Activated CD8-positive, alpha-beta memory T cell treated with anti-CD3 and anti-CD28 coated beads, Interleukin-2, amount 10 ng/mL, durations not matched to agents 7 days and 5 days (primary cell): ENCODE data around the gene LTA4H. TPM values are rescaled to one million over a fixed set of nuclear protein-coding genes. Genes with fewer than 3 reads are reported as not detected.

Source experiments
- ATAC-seq: fragments of 150-1000 bp; cut with Tn5 transposase; one replicate; pipeline ENCODE4 v1.10.0; 2021; ENCODE audit warnings: moderate library complexity
- CTCF ChIA-PET: fragments of 350-600 bp; sonication (Branson Sonifier 250); formaldehyde crosslinking; loops from one replicate; lab custom pipeline; 2021; ENCODE audit warnings: antibody characterized with exemption; lab: Charles Lee
- DNase-seq: peaks from one replicate; pipeline ENCODE4 v3.0.0-alpha.2; 2020
- H3K27ac Mint-ChIP-seq: one replicate; pipeline ENCODE4 v1.8.0; 2021; ENCODE audit warnings: mild to moderate bottlenecking, mixed read lengths
- H3K27me3 Mint-ChIP-seq: one replicate; pipeline ENCODE4 v1.8.0; 2021; ENCODE audit warnings: mixed read lengths
- H3K36me3 Mint-ChIP-seq: one replicate; pipeline ENCODE4 v1.8.0; 2021; ENCODE audit warnings: mild to moderate bottlenecking, mixed read lengths
- H3K4me1 Mint-ChIP-seq: one replicate; pipeline ENCODE4 v1.8.0; 2021; ENCODE audit warnings: mixed read lengths
- H3K4me3 Mint-ChIP-seq: one replicate; pipeline ENCODE4 v1.8.0; 2021; ENCODE audit warnings: mild to moderate bottlenecking, moderate library complexity, mixed read lengths
- H3K9me3 Mint-ChIP-seq: one replicate; pipeline ENCODE4 v1.8.0; 2022; ENCODE audit warnings: low read depth, mixed read lengths
- total RNA-seq, 2 experiments: library from RNA; stranded (reverse); gene quantifications; one replicate each; pipeline ENCODE4 v1.2.3, GENCODE V29; 2021

The LTA4H gene
- total RNA-seq: 10 to 100 TPM; 42.4 to 52.9 TPM

GRCh38 chr12:96035283-96036236 lies at the start of gene LTA4H:
Gene LTA4H, minus strand, starts transcription at chr12:96035587. Its CDS starts 68 bp downstream, at chr12:96035519.
- Mint-ChIP-seq H3K9me3 (no peaks in the 10 kb centered on the region), H3K36me3 (no peaks in the 10 kb centered on the region), H3K4me3 (no peak within 1 kb of the TSS), H3K27me3 (no peaks in the 10 kb centered on the region), H3K27ac (no peak within 1 kb of the TSS), H3K4me1 (peaks cover 8% of the 10 kb centered on the region)
- DNase-seq: peak; percentile 98
- ATAC-seq: peak; percentile 94
- CTCF ChIA-PET: interaction anchor here (0.5 to 1.4 kb wide), 11 partner anchors 9 to 882 kb away, joined by 3 to 4 read pairs (median 3); partner anchors contain the start of genes AMDHD1 and CFAP54

GRCh38 chr12:96084624-96085023 lies 49.2 kb upstream of the LTA4H start:
- Mint-ChIP-seq H3K4me1 (peaks cover 2% of the 10 kb centered on the region), H3K36me3 (peaks cover 5% of the 10 kb centered on the region), H3K9me3 (peaks cover 13% of the 10 kb centered on the region), H3K27me3 (no peaks in the 10 kb centered on the region), H3K27ac (no peak overlapping the region), H3K4me3 (no peak overlapping the region)
- CTCF ChIA-PET: no interaction called here
- no peak for DNase-seq
- ATAC-seq: no peak

DNA sequence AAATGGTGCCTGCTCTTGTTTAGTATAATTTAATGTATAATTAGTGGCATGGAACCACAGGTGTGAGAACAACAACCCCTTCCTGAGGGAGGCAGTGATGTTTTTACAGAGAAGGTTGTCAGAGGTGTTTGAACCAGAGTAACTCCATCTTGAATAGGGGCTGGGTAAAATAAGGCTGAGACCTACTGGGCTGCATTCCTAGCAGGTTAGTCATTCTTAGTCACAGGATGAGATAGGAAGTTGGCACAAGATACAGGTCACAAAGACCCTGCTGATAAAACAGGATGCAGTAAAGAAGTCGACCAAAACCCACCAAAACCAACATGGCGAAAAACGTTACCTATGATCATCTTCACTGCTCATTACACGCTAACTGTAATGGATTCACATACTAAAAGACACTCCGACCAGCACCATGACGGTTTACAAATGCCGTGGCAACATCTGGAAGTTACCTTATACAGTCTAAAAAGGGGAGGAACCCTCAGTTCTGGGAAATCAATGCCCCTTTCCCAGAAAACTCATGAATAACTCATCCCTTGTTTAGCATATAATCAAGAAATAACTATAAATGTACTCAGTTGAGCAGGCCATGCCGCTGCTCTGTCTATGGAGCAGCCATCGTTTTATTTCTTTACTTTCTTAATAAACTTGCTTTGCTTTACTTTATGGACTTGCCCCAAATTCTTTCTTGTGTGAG lies 47.8 kb upstream of the LTA4H start:
- H3K9me3 Mint-ChIP-seq: peaks cover 11% of the 10 kb centered on the region
- CTCF ChIA-PET: interaction anchor here (0.6 kb wide), 1 partner anchor 85 kb away, joined by 7 read pairs; no protein-coding TSS in a partner anchor
- no peak overlapping the region for H3K4me3 Mint-ChIP-seq
- H3K27ac Mint-ChIP-seq: no peak overlapping the region
- H3K36me3 Mint-ChIP-seq: peaks cover 5% of the 10 kb centered on the region
- H3K4me1 Mint-ChIP-seq: peaks cover 2% of the 10 kb centered on the region
- DNase-seq (no peak), ATAC-seq (no peak)
- H3K27me3 Mint-ChIP-seq: no peaks in the 10 kb centered on the region

DNA sequence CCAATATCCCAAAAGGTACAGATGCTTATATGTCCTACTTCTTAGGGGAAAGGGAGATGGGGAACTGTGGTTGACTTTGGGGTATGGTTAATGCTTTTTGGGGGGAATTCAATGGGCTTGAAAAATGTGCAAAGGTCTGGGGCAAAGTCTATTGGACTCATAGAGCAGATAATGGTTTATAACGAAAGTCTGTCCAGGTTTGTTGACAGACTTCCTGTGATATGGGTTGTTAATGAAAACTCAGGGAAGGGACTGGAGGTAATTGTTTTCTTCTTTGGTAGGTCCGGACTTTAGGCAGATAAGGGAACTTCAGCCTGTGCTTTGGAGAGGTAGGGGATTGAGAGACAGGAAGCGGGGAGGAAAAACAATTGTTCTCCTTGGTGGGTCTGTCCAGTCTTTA lies 46.2 kb upstream of the LTA4H start:
- CTCF ChIA-PET: no interaction called here
- Mint-ChIP-seq H3K4me3 (no peak overlapping the region), H3K27me3 (peaks cover 4% of the 10 kb centered on the region), H3K4me1 (peaks cover 2% of the 10 kb centered on the region), H3K9me3 (peaks cover 9% of the 10 kb centered on the region), H3K36me3 (peaks cover 5% of the 10 kb centered on the region), H3K27ac (no peak overlapping the region)
- ATAC-seq (no peak), DNase-seq (no peak)

DNA sequence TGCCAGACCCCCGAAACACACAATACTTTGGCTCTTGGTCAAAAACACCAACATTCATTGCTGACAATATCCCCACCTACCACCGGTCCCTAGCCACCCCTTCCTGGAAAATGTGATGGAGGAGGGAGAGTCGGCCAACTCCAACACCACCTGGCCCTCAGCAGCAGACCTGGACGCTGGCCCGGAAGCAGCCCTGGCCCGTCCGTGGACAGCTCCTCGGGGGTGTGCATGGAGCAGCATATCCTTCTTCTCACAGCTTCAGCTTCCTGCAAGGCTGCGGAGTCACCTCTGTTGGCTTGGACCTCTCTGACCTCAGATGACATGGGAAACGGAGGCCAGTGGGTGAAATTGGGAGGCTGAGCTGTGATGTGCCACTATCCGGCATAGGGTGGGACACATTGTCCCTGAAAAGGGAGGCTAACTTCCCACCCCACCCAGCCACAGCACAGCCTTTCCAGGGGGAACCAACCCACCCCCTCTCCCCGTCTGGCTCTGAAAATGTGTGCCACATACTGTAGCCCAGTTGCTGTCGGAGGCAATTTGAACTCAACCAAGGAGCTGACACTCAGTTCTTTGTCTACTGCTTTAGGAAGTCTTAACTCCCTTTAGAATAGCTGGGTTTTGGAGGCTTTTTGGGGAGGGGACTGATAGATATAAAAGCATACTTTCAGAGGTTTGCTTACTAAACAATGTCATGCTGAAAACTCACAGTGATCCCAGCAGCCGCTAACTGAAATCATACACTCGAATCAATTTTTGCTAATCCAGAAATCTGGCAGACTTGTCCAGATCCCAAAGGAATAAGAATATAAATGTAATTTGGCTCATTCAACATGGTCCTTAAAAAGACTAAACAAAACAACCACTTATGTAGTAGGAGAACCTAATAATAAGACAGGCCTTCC lies 43.1 kb upstream of the LTA4H start:
- H3K27ac Mint-ChIP-seq: no peak overlapping the region
- no peak overlapping the region for H3K4me3 Mint-ChIP-seq
- no peaks in the 10 kb centered on the region for H3K9me3 Mint-ChIP-seq
- no peaks in the 10 kb centered on the region for H3K36me3 Mint-ChIP-seq
- peaks cover 4% of the 10 kb centered on the region for H3K4me1 Mint-ChIP-seq
- no peak for ATAC-seq
- H3K27me3 Mint-ChIP-seq: peaks cover 19% of the 10 kb centered on the region
- CTCF ChIA-PET: no interaction called here
- no peak for DNase-seq

- Mint-ChIP-seq H3K27me3 (peaks cover 25% of the 10 kb centered on the region), H3K4me3 (no peak overlapping the region), H3K9me3 (no peaks in the 10 kb centered on the region), H3K36me3 (no peaks in the 10 kb centered on the region), H3K27ac (no peak overlapping the region), H3K4me1 (peaks cover 8% of the 10 kb centered on the region)
- ATAC-seq: no peak
- CTCF ChIA-PET: interaction anchor here (1.2 kb wide), 1 partner anchor 439 kb away, joined by 3 read pairs; no protein-coding TSS in a partner anchor
- no peak for DNase-seq
Observed at GRCh38 chr12:96077081-96077480, 41.7 kb upstream of the LTA4H start.

- H3K27me3 Mint-ChIP-seq: peaks cover 25% of the 10 kb centered on the region
- no peak overlapping the region for H3K27ac Mint-ChIP-seq
- no peak for ATAC-seq
- no peaks in the 10 kb centered on the region for H3K9me3 Mint-ChIP-seq
- CTCF ChIA-PET: interaction anchor here (0.7 kb wide), 1 partner anchor 17 kb away, joined by 4 read pairs; no protein-coding TSS in a partner anchor
- H3K4me3 Mint-ChIP-seq: no peak overlapping the region
- H3K36me3 Mint-ChIP-seq: no peaks in the 10 kb centered on the region
- peaks cover 14% of the 10 kb centered on the region for H3K4me1 Mint-ChIP-seq
- DNase-seq: no peak
Observed at GRCh38 chr12:96075560-96075959, 40.2 kb upstream of the LTA4H start.

GRCh38 chr12:96073346-96074330 lies 38.3 kb upstream of the LTA4H start:
- CTCF ChIA-PET: interaction anchor here (0.8 kb wide), 1 partner anchor 163 kb away, joined by 3 read pairs; no protein-coding TSS in a partner anchor
- H3K9me3 Mint-ChIP-seq: no peaks in the 10 kb centered on the region
- H3K4me3 Mint-ChIP-seq: no peak overlapping the region
- DNase-seq (no peak), ATAC-seq (no peak)
- H3K27ac Mint-ChIP-seq: no peak overlapping the region
- H3K4me1 Mint-ChIP-seq: peaks cover 14% of the 10 kb centered on the region
- H3K36me3 Mint-ChIP-seq: no peaks in the 10 kb centered on the region
- peaks cover 25% of the 10 kb centered on the region for H3K27me3 Mint-ChIP-seq

DNA sequence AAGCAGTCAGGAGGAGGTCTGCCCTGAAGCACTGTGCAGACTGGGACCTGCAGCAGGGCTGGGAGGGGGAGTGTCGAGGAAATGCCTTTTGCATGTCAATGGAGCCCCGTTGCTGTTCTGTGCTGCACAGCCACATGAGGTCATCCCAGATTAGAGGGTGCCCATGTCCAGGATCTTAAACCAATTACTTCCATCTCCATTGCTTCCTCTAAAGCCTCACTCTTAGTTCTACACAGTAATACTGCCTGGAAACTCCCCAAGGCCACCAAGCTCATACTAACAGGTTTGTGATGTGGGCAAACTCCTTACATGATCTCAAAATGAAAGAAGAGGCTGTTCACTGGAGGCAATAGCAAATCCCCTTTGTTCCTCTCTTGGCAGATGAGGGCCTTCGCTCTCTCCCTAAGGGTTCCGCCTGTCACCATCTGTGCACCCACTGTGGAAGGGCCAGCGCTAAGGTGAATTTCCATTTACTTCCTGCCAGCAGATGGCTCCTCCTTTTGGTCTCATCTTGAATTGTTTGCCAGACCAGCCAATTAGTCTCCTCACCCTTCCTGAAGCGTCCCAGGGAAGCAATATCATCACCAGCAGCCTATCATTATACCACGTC lies 35.4 kb upstream of the LTA4H start:
- ATAC-seq (no peak), DNase-seq (no peak)
- Mint-ChIP-seq H3K4me3 (no peak overlapping the region), H3K36me3 (no peaks in the 10 kb centered on the region), H3K9me3 (no peaks in the 10 kb centered on the region), H3K27ac (no peak overlapping the region), H3K4me1 (peaks cover 14% of the 10 kb centered on the region), H3K27me3 (peaks cover 17% of the 10 kb centered on the region)
- CTCF ChIA-PET: no interaction called here

DNA sequence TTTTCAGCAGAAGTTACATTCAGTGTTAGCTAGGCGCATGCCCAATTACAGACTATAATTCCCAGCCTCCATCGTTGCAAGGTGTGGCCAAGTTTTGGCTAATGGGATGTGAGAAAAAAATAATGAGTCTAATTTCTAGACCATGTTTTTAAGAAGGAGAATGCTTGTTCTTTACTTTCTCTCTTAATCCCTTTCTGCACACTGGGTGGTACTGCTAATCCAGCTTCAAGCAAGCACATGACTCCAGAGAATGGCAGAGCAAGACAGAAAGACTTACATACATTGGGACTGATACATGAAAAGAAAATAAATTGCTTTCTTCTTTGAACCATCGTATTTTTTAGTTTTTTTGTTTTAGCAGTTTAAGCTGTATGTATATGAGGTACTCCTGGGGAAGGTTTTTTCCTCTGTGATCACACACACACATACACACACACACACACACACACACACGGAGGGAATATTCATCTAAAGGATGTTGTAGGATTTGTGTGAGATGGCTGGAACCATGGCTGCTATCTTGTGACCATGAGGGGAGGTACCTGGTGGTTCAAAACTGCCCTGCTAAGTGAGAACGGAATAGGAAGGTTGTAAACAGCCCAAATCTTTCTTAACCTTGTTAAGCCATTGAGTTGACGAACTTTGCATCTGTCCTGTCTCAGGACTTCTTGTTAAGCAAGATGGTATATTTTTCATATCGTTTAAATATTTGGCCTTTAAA lies 34.3 kb upstream of the LTA4H start:
- ATAC-seq: no peak
- peaks cover 11% of the 10 kb centered on the region for H3K27me3 Mint-ChIP-seq
- peaks cover 16% of the 10 kb centered on the region for H3K4me1 Mint-ChIP-seq
- no peak overlapping the region for H3K4me3 Mint-ChIP-seq
- H3K27ac Mint-ChIP-seq: no peak overlapping the region
- H3K9me3 Mint-ChIP-seq: no peaks in the 10 kb centered on the region
- DNase-seq: no peak
- CTCF ChIA-PET: interaction anchor here (4.3 to 6.7 kb wide), 2 partner anchors 143 to 448 kb away, joined by 22 to 92 read pairs; no protein-coding TSS in a partner anchor
- no peaks in the 10 kb centered on the region for H3K36me3 Mint-ChIP-seq

DNA sequence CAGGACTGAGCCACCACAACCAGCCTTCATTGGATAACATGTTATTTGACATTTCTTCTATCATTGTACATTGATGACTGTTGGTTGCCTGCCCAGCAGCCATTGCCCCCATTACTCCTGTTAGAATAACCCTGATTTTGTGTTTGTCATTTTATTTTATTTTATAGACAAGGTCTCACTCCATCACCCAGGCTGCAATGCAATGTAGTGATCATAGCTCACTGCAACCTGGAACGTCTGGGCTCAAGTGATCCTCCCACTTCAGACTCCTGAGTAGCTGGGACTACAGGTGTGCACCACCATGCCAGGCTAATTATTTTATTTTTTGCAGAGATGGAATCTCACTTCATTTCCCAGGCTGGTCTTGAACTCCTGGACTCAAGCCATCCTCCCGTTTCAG lies 33.2 kb upstream of the LTA4H start:
- H3K4me1 Mint-ChIP-seq: peaks cover 23% of the 10 kb centered on the region
- no peak for DNase-seq
- no peaks in the 10 kb centered on the region for H3K9me3 Mint-ChIP-seq
- CTCF ChIA-PET: interaction anchor here (4.3 to 6.7 kb wide), 2 partner anchors 144 to 449 kb away, joined by 22 to 92 read pairs; no protein-coding TSS in a partner anchor
- ATAC-seq: no peak
- peaks cover 7% of the 10 kb centered on the region for H3K27me3 Mint-ChIP-seq
- no peak overlapping the region for H3K4me3 Mint-ChIP-seq
- H3K36me3 Mint-ChIP-seq: no peaks in the 10 kb centered on the region
- no peak overlapping the region for H3K27ac Mint-ChIP-seq
